Activated T-helper 1 cell treated with anti-CD3 and anti-CD28 coated beads, Interleukin-12 subunit alpha, Interleukin-12 subunit beta, Interleukin-2, Interleukin-4 antibody, amounts not matched to agents 30 ng/mL and 10 ng/mL and 1 ng/mL, durations not matched to agents 14 hours and 24 hours and 36 hours (primary cell): Measurements from ENCODE around the gene PTP4A1. TPM values are rescaled to one million over a fixed set of nuclear protein-coding genes. Genes with fewer than 3 reads are reported as not detected.

Source experiments
- DNase-seq: peaks from one replicate; pipeline ENCODE4 v3.0.0; 2021; ENCODE audit warnings: low spot score
- H3K27ac Mint-ChIP-seq: one replicate; pipeline ENCODE4 v1.8.0; 2021; ENCODE audit warnings: mild to moderate bottlenecking, mixed read lengths
- H3K27me3 Mint-ChIP-seq: one replicate; pipeline ENCODE4 v1.8.0; 2022; ENCODE audit warnings: mild to moderate bottlenecking, moderate library complexity, mixed read lengths; ENCODE audit not compliant: insufficient read depth
- H3K36me3 Mint-ChIP-seq: one replicate; pipeline ENCODE4 v1.8.0; 2021; ENCODE audit warnings: low read depth, mixed read lengths
- H3K4me1 Mint-ChIP-seq: one replicate; pipeline ENCODE4 v1.8.0; 2021; ENCODE audit warnings: low read depth, mixed read lengths
- H3K4me3 Mint-ChIP-seq: one replicate; pipeline ENCODE4 v1.8.0; 2021; ENCODE audit warnings: mild to moderate bottlenecking, moderate library complexity, mixed read lengths
- H3K9me3 Mint-ChIP-seq: one replicate; pipeline ENCODE4 v1.8.0; 2021; ENCODE audit warnings: mixed read lengths
- intact Hi-C: fragments of 100-400 bp; cut with micrococcal nuclease; formaldehyde crosslinking; loops from one replicate; pipeline ENCODE4 v1.15.1; 2024
- total RNA-seq: library from RNA; stranded (reverse); gene quantifications from 2 replicates; pipeline ENCODE4 v1.2.3, GENCODE V29; 2022

Gene PTP4A1
- total RNA-seq, 1 donor from 2014 or later = 84.7 TPM

- intact Hi-C loops = loop anchor here (1.0 kb wide), 4 partner anchors 24 to 246 kb away; partner anchors contain the start of gene PHF3
- Mint-ChIP-seq H3K4me1 (peaks cover 16% of the 10 kb centered on the region), H3K36me3 (no peaks in the 10 kb centered on the region), H3K27ac (no peak overlapping the region), H3K4me3 (peak overlapping the region; percentile 86), H3K27me3 (peaks cover 10% of the 10 kb centered on the region), H3K9me3 (no peaks in the 10 kb centered on the region)
- peak; percentile 63 for DNase-seq
Measured at GRCh38 chr6:63598049-63599036, 26.1 kb downstream of the PTP4A1 start.

- Mint-ChIP-seq H3K4me1 (peaks cover 16% of the 10 kb centered on the region), H3K9me3 (no peaks in the 10 kb centered on the region), H3K27me3 (peaks cover 6% of the 10 kb centered on the region), H3K27ac (no peak overlapping the region), H3K4me3 (no peak overlapping the region), H3K36me3 (no peaks in the 10 kb centered on the region)
- DNase-seq = no peak
- intact Hi-C loops = no loop called here
Measured at GRCh38 chr6:63599243-63599642, 27.0 kb downstream of the PTP4A1 start.

GRCh38 chr6:63600136-63600535 is 27.9 kb downstream of the PTP4A1 start:
- H3K27ac Mint-ChIP-seq = no peak overlapping the region

GRCh38 chr6:63609231-63609630 is 37.0 kb downstream of the PTP4A1 start:
- Mint-ChIP-seq H3K9me3 (no peaks in the 10 kb centered on the region), H3K4me1 (no peaks in the 10 kb centered on the region), H3K36me3 (no peaks in the 10 kb centered on the region), H3K4me3 (no peak overlapping the region), H3K27me3 (peaks cover 7% of the 10 kb centered on the region), H3K27ac (no peak overlapping the region)
- no peak for DNase-seq
- intact Hi-C loops = no loop called here

More at GRCh38 chr6:63600136-63600535, 27.9 kb downstream of the PTP4A1 start:
- Mint-ChIP-seq H3K4me1 (peaks cover 16% of the 10 kb centered on the region), H3K4me3 (no peak overlapping the region), H3K27me3 (peaks cover 2% of the 10 kb centered on the region), H3K9me3 (no peaks in the 10 kb centered on the region), H3K36me3 (no peaks in the 10 kb centered on the region)
- intact Hi-C loops = no loop called here
- DNase-seq = no peak

- Mint-ChIP-seq H3K27me3 (peaks cover 7% of the 10 kb centered on the region), H3K27ac (no peak overlapping the region), H3K36me3 (no peaks in the 10 kb centered on the region), H3K4me3 (no peak overlapping the region), H3K4me1 (no peaks in the 10 kb centered on the region), H3K9me3 (no peaks in the 10 kb centered on the region)
- intact Hi-C loops = no loop called here
- no peak for DNase-seq
Measured at GRCh38 chr6:63610944-63611343, 38.7 kb downstream of the PTP4A1 start.

GRCh38 chr6:63611560-63611959 is 39.3 kb downstream of the PTP4A1 start:
- H3K9me3 Mint-ChIP-seq = no peaks in the 10 kb centered on the region
- no peaks in the 10 kb centered on the region for H3K36me3 Mint-ChIP-seq
- intact Hi-C loops = no loop called here
- H3K27me3 Mint-ChIP-seq = peaks cover 10% of the 10 kb centered on the region
- no peak for DNase-seq
- no peaks in the 10 kb centered on the region for H3K4me1 Mint-ChIP-seq
- H3K4me3 Mint-ChIP-seq = no peak overlapping the region
- H3K27ac Mint-ChIP-seq = no peak overlapping the region

- intact Hi-C loops = no loop called here
- peaks cover 18% of the 10 kb centered on the region for H3K27me3 Mint-ChIP-seq
Measured at GRCh38 chr6:63615590-63615989, 43.3 kb downstream of the PTP4A1 start.

More at GRCh38 chr6:63615590-63615989, 43.3 kb downstream of the PTP4A1 start:
- Mint-ChIP-seq H3K9me3 (no peaks in the 10 kb centered on the region), H3K36me3 (no peaks in the 10 kb centered on the region), H3K27ac (no peak overlapping the region), H3K4me1 (no peaks in the 10 kb centered on the region), H3K4me3 (no peak overlapping the region)
- no peak for DNase-seq

Other genes with a start within 250 kb of the PTP4A1 start
- gene PHF3, start 63.3 kb downstream of the PTP4A1 start, total RNA-seq = 42.7 and 45.3 TPM in 2 replicates